Common myeloid progenitor, CD34-positive (primary cell): ENCODE data around the gene KCNV2.

Experiments
- CTCF ChIA-PET: fragments of 350-600 bp; sonication (Branson Sonifier 250); formaldehyde crosslinking; loops from one replicate; lab custom pipeline; 2021; ENCODE audit warnings: antibody characterized with exemption; lab: Charles Lee
- POLR2A ChIA-PET: fragments of 350-600 bp; sonication (Branson Sonifier 250); formaldehyde crosslinking; loops from one replicate; lab custom pipeline; 2021; ENCODE audit warnings: antibody characterized with exemption; lab: Charles Lee
- DNase-seq, 3 donors: peaks; one replicate each; pipeline versions ENCODE4 v3.0.0 to v3.0.0-alpha.2; 2013
- H3K27ac ChIP-seq, 2 experiments: 1 replicate in 1 of 2; 2 replicates in 1 of 2; pipeline ENCODE4 v1.7.0; 2013; ENCODE audit warnings: inconsistent platforms in 2 of 2, low read length in 2 of 2, mild to moderate bottlenecking in 2 of 2, low read depth in 1 of 2, moderate library complexity in 1 of 2; ENCODE audit not compliant: severe bottlenecking in 2 of 2, insufficient read depth in 1 of 2, poor library complexity in 1 of 2
- H3K27me3 ChIP-seq, 5 experiments: replicated peaks in 2 of 5; 1 replicate in 3 of 5; 2 replicates in 2 of 5; pipeline versions ENCODE4 v1.6.1 to v1.7.0; 2013; ENCODE audit warnings: low read length in 4 of 5, mild to moderate bottlenecking in 2 of 5, moderate library complexity in 2 of 5, inconsistent platforms in 1 of 5; ENCODE audit not compliant: insufficient read depth in 5 of 5, control insufficient read depth in 4 of 5
- H3K36me3 ChIP-seq, 4 experiments: 1 replicate in 2 of 4; 2 replicates in 2 of 4; pipeline versions ENCODE4 v1.6.1 to v1.7.0; 2013; ENCODE audit warnings: low read length in 3 of 4, control low read depth in 1 of 4, mild to moderate bottlenecking in 1 of 4; ENCODE audit not compliant: control insufficient read depth in 4 of 4, insufficient read depth in 4 of 4
- H3K4me1 ChIP-seq, 4 experiments: 1 replicate in 3 of 4; 2 replicates in 1 of 4; pipeline versions ENCODE4 v1.6.1 to v1.7.1; 2013; ENCODE audit warnings: low read length in 3 of 4, mild to moderate bottlenecking in 3 of 4, control low read depth in 1 of 4, inconsistent platforms in 1 of 4, moderate library complexity in 1 of 4; ENCODE audit not compliant: control insufficient read depth in 4 of 4, insufficient read depth in 4 of 4; ENCODE audit errors: control extremely low read depth in 1 of 4
- H3K4me3 ChIP-seq, 7 experiments: 1 replicate in 4 of 7; 2 replicates in 3 of 7; pipeline versions ENCODE4 v1.5.1 to v1.7.0; 2013; ENCODE audit warnings: mild to moderate bottlenecking in 7 of 7, low read length in 6 of 7, moderate library complexity in 6 of 7, inconsistent platforms in 2 of 7, low read depth in 2 of 7, control low read depth in 1 of 7; ENCODE audit not compliant: insufficient read depth in 4 of 7, control insufficient read depth in 1 of 7; ENCODE audit errors: extremely low read depth in 1 of 7
- H3K9me3 ChIP-seq, 5 experiments: 1 replicate in 4 of 5; 2 replicates in 1 of 5; pipeline versions ENCODE4 v1.6.1 to v1.7.1; 2013; ENCODE audit warnings: low read length in 4 of 5, mild to moderate bottlenecking in 2 of 5, inconsistent platforms in 1 of 5, low read depth in 1 of 5, moderate library complexity in 1 of 5; ENCODE audit not compliant: control insufficient read depth in 4 of 5, insufficient read depth in 2 of 5; ENCODE audit errors: control extremely low read depth in 1 of 5
- WGBS: methylation state at CpG from one replicate; pipeline ENCODE4 v1.1.5; 2013; ENCODE audit not compliant: insufficient coverage; 5-methylcytosine and 5-hydroxymethylcytosine counted together

KCNV2 gene

DNA sequence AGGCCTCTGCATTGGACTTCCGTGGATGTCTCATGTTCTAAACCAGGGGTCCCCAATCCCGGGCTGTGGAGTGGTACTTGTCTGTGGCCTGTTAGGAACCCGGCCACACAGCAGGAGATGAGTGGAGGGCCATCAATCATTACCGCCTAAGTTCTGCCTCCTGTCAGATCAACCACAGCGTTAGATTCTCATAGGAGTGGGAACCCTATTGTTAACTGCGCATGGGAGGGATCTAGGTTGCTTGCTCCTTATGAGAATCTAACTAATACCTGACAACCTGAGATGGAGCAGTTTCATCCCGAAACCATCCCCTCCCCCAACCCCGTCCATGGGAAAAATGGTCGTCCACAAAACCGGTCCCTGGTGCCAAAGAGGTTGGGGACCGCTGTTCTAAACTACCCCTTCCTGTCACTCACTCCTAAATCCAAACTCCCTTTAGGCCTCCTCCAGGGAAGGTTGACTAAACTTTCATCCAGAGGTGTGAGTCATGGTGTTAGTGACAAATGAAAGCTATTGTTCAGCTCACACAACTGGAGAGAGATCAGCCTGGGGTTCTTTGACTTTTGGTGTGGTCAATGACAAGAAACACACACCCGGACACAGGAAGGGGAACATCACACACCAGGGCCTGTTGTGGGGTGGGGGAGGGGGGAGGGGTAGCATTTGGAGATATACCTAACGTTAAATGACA is 9.5 kb downstream of the KCNV2 start:
- no peaks in the 10 kb centered on the region for H3K9me3 ChIP-seq
- H3K4me1 ChIP-seq, result peaks cover 0 to 5% (median 2%) of the 10 kb centered on the region in 4 experiments

DNA sequence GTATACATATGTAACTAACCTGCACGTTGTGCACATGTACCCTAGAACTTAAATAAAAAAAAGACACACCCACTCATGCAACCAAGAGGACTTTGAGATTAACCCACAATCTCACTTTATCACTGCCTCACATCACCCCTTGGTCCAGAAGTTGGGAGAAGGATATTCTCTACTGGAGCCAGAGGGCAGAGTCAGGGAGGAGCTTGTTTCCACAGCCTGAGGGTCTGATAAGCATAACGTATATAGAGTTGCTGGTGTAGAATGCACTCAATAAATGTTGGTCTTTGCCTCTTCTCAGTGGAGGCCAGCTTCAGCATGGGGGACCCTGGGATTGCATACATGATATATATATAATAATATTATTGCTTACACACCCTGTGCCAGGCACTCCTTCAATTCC is 10.1 kb downstream of the KCNV2 start:
- ChIA-PET CTCF (interaction anchor here (0.5 to 1.6 kb wide), 10 partner anchors 9 to 608 kb away, joined by 3 to 8 read pairs (median 3); no protein-coding TSS in a partner anchor), POLR2A (no interaction called here)
- WGBS, result no CpG with 5 or more reads among the region's 2 CpGs
- H3K36me3 ChIP-seq, result no peaks in the 10 kb centered on the region
- no peak overlapping the region for H3K4me3 ChIP-seq
- DNase-seq, result no peak
- H3K27me3 ChIP-seq, result no peaks in the 10 kb centered on the region
- no peak overlapping the region for H3K27ac ChIP-seq
- H3K9me3 ChIP-seq, result no peaks in the 10 kb centered on the region
- H3K4me1 ChIP-seq, result peaks cover 0 to 5% (median 2%) of the 10 kb centered on the region in 4 experiments

More for the DNA sequence above, 9.5 kb downstream of the KCNV2 start:
- Histone ChIP-seq H3K36me3 (no peaks in the 10 kb centered on the region), H3K27me3 (no peaks in the 10 kb centered on the region), H3K4me3 (no peak overlapping the region), H3K27ac (no peak overlapping the region)
- CTCF ChIA-PET, result interaction anchor here (0.5 to 1.6 kb wide), 2 partner anchors 579 to 593 kb away, joined by 3 to 8 read pairs; no protein-coding TSS in a partner anchor
- POLR2A ChIA-PET, result no interaction called here
- DNase-seq, result no peak
- 92% methylated on average over 8 of the region's 13 CpGs for WGBS

- Histone ChIP-seq H3K36me3 (no peaks in the 10 kb centered on the region), H3K27ac (no peak overlapping the region), H3K27me3 (no peaks in the 10 kb centered on the region), H3K9me3 (no peaks in the 10 kb centered on the region), H3K4me3 (no peak overlapping the region), H3K4me1 (peaks cover 0 to 5% (median 2%) of the 10 kb centered on the region in 4 experiments)
- ChIA-PET CTCF (interaction anchor here (0.6 to 1.7 kb wide), 16 partner anchors 9 to 883 kb away, joined by 3 to 8 read pairs (median 3); no protein-coding TSS in a partner anchor), POLR2A (no interaction called here)
- DNase-seq, result peak; percentile 67 to 89 (median 85)
- WGBS, result 6% methylated on average over 5 of the region's 5 CpGs
Measured at GRCh38 chr9:2727966-2728613, 10.8 kb downstream of the KCNV2 start.

GRCh38 chr9:2729003-2729402 is 11.7 kb downstream of the KCNV2 start:
- no peak overlapping the region for H3K27ac ChIP-seq
- peaks cover 0 to 5% (median 2%) of the 10 kb centered on the region in 4 experiments for H3K4me1 ChIP-seq
- no peaks in the 10 kb centered on the region for H3K9me3 ChIP-seq
- no peak for DNase-seq
- H3K4me3 ChIP-seq, result no peak overlapping the region
- ChIA-PET CTCF (interaction anchor here (0.6 to 1.7 kb wide), 6 partner anchors 11 to 598 kb away, joined by 3 to 5 read pairs (median 4); no protein-coding TSS in a partner anchor), POLR2A (no interaction called here)
- WGBS, result 94% methylated on average over 5 of the region's 5 CpGs
- H3K36me3 ChIP-seq, result no peaks in the 10 kb centered on the region
- H3K27me3 ChIP-seq, result no peaks in the 10 kb centered on the region

- 60% methylated on average over 1 of the region's 3 CpGs for WGBS
- POLR2A ChIA-PET, result no interaction called here
- peaks cover 0 to 5% (median 2%) of the 10 kb centered on the region in 4 experiments for H3K4me1 ChIP-seq
- no peak overlapping the region for H3K27ac ChIP-seq
- DNase-seq, result no peak
- CTCF ChIA-PET, result interaction anchor here (1.2 to 1.7 kb wide), 2 partner anchors 22 to 27 kb away, joined by 3 to 5 read pairs; no protein-coding TSS in a partner anchor
- no peaks in the 10 kb centered on the region for H3K27me3 ChIP-seq
- no peaks in the 10 kb centered on the region for H3K36me3 ChIP-seq
- H3K9me3 ChIP-seq, result no peaks in the 10 kb centered on the region
- no peak overlapping the region for H3K4me3 ChIP-seq
Measured at GRCh38 chr9:2729721-2730120, 12.4 kb downstream of the KCNV2 start.

GRCh38 chr9:2730971-2731370 is 13.7 kb downstream of the KCNV2 start:
- ChIA-PET POLR2A (no interaction called here), CTCF (interaction anchor here (1.6 kb wide), 1 partner anchor 550 kb away, joined by 3 read pairs; no protein-coding TSS in a partner anchor)
- DNase-seq, result no peak
- H3K9me3 ChIP-seq, result no peaks in the 10 kb centered on the region
- H3K4me1 ChIP-seq, result peaks cover 0 to 5% (median 2%) of the 10 kb centered on the region in 4 experiments
- WGBS, result 100% methylated on average over 1 of the region's 1 CpG
- H3K27me3 ChIP-seq, result no peaks in the 10 kb centered on the region
- H3K27ac ChIP-seq, result no peak overlapping the region
- H3K36me3 ChIP-seq, result no peaks in the 10 kb centered on the region
- H3K4me3 ChIP-seq, result no peak overlapping the region

DNA sequence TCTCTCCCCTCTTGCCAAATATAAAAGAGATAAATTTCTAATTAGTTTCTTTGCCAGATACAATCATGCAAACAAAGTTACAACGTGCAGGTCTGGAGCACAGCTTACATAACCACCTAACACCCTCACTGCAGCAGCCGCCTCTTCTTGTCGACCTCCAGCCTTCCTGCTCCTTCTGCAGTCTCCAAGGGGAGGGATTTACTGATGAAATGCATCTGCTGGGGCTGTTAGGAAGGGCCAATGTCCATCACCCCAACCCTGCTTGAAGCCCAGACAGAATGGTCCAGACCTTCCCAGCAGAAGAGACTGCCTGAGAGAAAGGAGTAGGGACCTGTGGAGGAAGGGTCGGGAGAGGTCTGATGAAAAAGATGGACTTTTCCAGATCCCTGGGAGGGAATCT is 15.2 kb downstream of the KCNV2 start:
- no peaks in the 10 kb centered on the region for H3K27me3 ChIP-seq
- no peak overlapping the region for H3K4me3 ChIP-seq
- H3K9me3 ChIP-seq, result no peaks in the 10 kb centered on the region
- CTCF ChIA-PET, result no interaction called here
- DNase-seq, result no peak
- no peak overlapping the region for H3K27ac ChIP-seq
- WGBS, result no CpG with 5 or more reads among the region's 4 CpGs
- H3K36me3 ChIP-seq, result no peaks in the 10 kb centered on the region
- peaks cover 0 to 5% (median 2%) of the 10 kb centered on the region in 4 experiments for H3K4me1 ChIP-seq
- POLR2A ChIA-PET, result no interaction called here
